WI38 (cell line): ENCODE data around the gene STPG3.

Experiments
- H3K4me3 ChIP-seq: 2 replicates; pipeline ENCODE4 v1.5.1; 2011; ENCODE audit warnings: low read depth, mild to moderate bottlenecking, control low read depth, low read length
- TF ChIP-seq, protein P1 (sequence below): IDR thresholded peaks from 2 replicates; pipeline ENCODE4 v1.5.1; 2012; ENCODE audit warnings: low read depth, mild to moderate bottlenecking, control low read depth, low read length

Gene STPG3

DNA sequence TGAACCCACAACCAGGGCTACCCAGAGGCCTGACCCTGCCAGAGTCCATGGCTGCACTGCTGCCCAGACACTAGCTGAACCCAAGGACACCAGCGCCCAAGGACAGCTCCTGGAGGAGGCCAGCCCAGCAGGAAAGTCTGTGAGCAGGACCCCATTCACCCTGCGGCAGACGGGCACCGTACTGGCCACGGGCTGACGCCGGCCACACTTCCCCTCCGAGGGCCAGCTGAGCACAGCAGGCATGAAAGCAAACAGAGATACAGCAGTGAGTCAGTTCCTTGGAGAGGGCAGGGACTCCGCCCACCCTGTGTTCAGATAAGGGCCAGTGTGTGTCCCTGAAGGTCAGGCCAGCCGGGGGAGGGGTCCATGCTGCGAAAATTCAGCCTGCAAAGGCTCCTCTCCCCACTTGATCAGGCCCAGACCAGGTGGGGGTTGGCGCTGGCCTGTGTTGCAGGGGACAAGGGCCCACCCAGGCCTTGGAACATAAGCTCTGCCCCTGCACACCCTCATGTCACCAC lies 32.3 kb upstream of the STPG3 start:
- TF ChIP-seq, protein P1, sequence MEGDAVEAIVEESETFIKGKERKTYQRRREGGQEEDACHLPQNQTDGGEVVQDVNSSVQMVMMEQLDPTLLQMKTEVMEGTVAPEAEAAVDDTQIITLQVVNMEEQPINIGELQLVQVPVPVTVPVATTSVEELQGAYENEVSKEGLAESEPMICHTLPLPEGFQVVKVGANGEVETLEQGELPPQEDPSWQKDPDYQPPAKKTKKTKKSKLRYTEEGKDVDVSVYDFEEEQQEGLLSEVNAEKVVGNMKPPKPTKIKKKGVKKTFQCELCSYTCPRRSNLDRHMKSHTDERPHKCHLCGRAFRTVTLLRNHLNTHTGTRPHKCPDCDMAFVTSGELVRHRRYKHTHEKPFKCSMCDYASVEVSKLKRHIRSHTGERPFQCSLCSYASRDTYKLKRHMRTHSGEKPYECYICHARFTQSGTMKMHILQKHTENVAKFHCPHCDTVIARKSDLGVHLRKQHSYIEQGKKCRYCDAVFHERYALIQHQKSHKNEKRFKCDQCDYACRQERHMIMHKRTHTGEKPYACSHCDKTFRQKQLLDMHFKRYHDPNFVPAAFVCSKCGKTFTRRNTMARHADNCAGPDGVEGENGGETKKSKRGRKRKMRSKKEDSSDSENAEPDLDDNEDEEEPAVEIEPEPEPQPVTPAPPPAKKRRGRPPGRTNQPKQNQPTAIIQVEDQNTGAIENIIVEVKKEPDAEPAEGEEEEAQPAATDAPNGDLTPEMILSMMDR = no peak
- no peak overlapping the region for H3K4me3 ChIP-seq

DNA sequence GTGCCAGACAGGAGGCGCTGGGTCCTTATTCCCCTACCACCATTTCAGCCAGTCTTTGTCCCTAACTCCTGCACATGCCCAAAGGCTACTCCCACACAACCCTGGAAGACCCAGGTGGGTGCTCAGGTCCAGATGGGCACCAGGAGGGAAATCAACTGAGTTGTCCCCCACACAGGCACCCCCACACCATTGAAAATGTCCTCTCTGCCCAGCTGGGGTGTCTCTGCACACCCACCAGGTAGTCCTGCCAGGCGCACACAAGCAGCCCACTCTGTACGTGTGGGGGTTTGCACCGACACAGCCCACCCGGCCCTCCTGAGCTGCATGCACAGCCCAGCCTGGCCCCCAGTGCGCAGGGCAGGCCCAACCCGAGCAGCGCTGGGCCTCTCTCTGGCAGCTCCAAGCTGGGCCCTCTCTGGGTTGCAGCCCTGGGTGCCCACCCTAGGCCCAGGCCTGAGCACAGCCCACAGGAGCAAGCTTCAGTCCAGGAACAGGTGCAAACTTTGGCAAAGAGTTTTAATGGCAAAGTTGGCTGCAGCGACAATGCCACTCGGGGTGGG lies 31.2 kb upstream of the STPG3 start:
- H3K4me3 ChIP-seq = no peak overlapping the region
- TF ChIP-seq, protein P1 = no peak

DNA sequence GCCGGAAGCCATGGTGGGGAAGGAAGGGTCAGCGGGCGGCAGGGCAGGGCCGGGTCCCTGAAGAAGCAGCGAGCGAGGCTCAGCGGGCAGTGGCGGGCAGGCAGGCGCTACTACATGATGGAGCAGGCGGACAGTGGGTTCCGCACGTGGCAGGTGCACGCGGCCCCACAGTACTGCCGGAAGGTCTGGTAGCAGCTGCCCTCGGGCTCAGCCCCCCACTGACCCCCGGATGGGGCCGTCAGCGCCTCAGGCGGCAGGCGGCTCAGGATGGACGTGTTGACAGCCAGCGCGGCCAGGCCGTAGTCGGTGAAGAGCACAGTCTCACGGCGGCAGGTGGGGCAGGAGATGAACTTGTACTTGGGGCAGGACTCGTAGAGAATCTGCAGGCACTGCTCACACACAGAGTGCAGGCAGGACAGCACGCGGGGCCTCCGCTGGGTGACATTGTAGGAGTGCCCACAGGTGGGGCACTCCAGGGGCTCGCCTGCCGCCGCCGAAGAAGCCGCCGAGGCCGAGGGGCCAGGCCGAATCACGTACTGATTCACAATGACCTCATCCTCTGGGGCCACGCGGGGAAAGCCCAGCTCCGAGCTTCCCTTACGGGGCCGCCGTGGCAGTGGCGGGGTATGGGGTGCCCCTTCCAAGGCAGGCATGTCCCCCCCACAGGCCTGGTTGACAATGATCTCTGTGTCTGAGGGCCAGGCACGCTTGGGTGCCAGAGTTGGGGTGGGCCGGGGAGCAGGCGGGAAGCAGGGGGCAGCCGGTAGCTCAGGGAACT lies 30.6 kb upstream of the STPG3 start:
- TF ChIP-seq, protein P1 = no peak
- H3K4me3 ChIP-seq = no peak overlapping the region

DNA sequence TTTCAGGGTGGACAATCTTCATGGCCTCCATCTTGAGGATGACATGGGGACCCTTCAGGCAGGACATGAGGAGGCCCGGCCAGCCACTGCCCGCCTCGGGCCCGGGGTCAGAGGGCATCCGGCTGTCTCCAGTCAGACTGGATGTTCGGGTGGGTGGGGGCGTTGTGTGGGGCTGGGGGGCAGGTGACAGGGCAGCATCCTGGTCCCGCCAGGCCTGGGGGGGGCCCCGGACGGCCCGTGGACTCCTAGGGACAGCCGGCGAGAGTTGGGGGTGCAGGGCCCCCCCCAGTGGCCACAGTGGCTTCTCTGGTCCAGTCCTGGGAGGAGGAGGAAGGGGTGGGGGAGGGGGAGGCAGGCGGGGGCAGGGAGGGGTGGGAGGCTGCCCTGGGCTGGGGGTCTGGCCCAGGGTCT lies 30.0 kb upstream of the STPG3 start:
- no peak overlapping the region for H3K4me3 ChIP-seq
- TF ChIP-seq, protein P1 = no peak

DNA sequence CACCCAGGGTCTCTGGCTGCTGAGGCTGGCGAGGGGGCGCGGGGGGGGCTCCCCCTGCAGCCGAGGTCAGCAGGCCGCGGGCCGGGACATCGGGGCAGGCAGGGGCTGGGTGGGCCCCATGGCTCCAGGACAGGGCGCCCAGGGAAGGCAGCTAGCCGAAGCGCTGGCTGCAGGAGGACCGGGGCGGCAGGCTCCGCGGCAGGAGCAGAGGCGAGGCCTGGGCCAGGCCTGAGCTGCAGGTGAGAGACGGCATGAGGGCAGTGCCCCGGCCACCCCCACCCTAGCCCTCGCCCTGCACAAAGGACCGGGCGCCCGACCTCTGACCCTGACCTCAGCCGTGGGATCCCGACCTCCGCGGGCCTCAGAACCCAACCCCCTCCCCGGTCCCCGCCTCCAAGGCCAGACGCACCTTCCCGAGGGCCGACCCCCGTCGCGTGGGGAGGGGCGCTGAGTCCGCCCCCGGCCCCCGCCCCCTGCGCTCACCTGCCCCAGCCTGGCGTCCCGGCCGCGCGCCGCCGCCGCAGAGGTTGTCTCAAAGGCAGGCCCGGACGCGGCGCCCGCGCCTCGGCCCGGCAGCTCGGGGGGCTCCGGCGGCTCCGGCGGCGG lies 29.5 kb upstream of the STPG3 start:
- H3K4me3 ChIP-seq = no peak overlapping the region
- TF ChIP-seq, protein P1 = no peak

DNA sequence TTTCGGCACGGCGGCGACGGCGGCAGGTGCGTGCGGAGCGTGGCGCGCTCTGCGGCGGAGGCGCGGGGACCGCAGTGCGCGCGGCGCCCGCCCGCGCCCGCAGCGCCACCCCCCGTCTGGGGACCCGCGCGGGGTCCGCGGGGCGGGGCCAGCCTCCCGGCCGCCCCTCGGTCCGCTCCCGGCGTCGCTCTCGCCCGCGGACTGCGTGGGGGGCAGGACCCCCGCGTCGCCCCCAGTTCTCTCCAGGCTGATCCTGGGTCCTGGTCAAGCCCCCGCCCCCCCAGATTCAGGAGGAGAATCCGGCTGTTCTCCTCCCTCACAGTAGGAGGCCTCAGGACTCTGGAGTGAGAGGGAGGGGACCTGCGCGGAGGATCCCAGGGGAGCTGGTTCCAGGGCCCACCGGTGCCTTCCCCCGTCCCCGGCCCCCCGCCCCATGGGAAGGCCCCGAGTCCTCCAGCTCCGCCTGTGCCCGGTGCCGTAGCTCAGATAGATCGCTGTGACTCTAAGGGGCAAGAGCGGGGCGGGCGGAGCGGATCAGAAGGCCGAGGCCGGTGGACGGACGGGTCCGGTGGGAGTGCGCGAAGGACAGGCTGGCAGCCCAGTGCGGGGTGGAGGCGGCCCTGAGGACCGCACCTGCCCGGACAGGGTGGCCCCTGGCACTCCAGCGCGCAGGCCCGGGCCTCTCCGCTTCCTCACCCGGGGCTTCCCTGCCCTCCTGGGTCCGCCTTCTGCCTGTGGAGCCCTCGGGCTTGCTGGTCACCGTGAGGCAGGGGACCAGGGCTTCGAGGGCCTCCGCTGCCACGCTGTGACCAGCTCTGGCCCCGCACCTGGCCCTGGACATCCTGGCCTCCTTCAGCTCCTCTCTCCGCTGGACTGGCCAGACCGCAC lies 28.7 kb upstream of the STPG3 start, which contains the start of gene RNF208:
RNF208 (minus strand) TSS at position 51 of the 888 bp plus-strand sequence. CDS start 1,028 bp downstream, outside the sequence.
- TF ChIP-seq, protein P1 = no peak

More for the DNA sequence above, 28.7 kb upstream of the STPG3 start, which contains the start of gene RNF208:
- H3K4me3 ChIP-seq = peak within 1 kb of the TSS; percentile 47
